Measurements from ENCODE around the gene GIMAP2.

The GIMAP2 gene

DNA sequence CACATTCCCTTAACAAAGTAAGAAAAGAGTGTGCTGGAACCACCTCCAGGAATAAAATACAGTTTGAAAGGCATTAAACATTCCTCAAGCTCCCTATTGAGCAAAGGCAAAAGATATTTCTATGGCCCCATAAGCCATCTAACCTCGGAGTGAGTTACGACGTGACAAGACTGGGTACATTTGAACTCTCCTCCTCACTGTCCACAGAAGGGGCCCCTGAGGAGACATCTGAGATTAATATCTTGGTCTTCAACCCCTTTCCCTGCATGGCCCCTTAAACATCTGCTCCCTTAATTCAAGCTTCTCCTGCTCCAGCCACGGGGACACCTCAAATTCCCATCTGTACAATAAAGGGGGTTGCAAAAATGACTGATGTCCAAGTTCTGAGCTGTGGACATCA lies 31.4 kb downstream of the GIMAP2 start:
- peak overlapping the region; percentile 68 for H3K4me3 ChIP-seq (ENCODE audit: low read depth, low read length)

DNA sequence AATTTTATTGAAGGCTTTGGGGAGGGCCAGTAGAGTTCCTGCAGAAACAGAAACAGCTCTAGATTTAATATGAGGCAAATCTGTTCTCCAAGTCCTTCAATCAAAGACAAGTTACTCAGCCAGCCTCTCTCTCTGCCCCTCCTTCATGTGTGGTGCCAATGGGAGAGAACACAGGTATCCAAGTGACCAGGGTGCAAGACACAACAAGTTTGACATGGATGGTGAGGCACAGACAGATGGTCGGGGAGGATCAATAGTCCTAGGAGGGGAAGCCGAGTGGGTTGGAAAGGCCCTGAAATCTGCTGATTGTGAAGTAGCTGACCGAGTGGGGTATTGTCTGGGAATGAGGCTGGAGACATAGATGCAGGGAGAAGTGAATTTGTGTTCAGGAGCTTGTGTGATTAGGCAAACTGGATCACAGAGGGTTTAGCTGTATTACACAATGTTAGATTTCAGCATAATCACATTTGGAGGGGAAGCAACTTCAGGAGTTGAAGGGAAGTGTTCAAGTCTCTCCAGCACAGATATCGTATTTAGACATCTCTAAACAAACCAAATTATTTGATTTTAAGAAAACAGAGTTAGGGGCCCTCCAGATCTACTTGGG lies 32.4 kb downstream of the GIMAP2 start:
- TF ChIP-seq, protein P1, sequence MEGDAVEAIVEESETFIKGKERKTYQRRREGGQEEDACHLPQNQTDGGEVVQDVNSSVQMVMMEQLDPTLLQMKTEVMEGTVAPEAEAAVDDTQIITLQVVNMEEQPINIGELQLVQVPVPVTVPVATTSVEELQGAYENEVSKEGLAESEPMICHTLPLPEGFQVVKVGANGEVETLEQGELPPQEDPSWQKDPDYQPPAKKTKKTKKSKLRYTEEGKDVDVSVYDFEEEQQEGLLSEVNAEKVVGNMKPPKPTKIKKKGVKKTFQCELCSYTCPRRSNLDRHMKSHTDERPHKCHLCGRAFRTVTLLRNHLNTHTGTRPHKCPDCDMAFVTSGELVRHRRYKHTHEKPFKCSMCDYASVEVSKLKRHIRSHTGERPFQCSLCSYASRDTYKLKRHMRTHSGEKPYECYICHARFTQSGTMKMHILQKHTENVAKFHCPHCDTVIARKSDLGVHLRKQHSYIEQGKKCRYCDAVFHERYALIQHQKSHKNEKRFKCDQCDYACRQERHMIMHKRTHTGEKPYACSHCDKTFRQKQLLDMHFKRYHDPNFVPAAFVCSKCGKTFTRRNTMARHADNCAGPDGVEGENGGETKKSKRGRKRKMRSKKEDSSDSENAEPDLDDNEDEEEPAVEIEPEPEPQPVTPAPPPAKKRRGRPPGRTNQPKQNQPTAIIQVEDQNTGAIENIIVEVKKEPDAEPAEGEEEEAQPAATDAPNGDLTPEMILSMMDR (IDR thresholded peaks at IDR 0.05; ENCODE audit: borderline replicate concordance, insufficient read depth, low read depth, low read length) = no peak
- peak overlapping the region; percentile 42 for H3K4me3 ChIP-seq (ENCODE audit: low read depth, low read length)

More for the DNA sequence above, 31.4 kb downstream of the GIMAP2 start:
- TF ChIP-seq, protein P1 (IDR thresholded peaks at IDR 0.05; ENCODE audit: borderline replicate concordance, insufficient read depth, low read depth, low read length) = no peak

DNA sequence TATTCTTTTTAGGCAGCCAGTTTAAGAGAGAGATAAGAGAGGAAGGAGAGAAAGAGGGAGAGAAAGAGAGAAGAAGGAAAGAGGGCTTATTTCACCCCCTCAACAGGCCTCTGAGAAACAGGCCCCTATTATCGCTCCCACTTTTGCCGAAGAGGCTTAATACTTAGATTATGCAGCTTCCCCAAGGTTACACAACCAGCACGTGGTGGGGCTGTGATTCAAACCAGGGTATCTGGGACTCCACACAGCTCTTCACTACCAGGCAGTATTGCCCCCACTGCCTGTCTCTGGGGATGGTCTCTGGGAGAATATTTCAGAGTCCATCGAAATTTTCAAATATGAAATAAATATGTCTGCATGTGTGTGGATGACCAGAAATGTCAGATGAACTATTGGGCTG lies 33.9 kb downstream of the GIMAP2 start:
- H3K4me3 ChIP-seq (ENCODE audit: low read depth, low read length) = no peak overlapping the region
- TF ChIP-seq, protein P1 (IDR thresholded peaks at IDR 0.05; ENCODE audit: borderline replicate concordance, insufficient read depth, low read depth, low read length) = no peak

DNA sequence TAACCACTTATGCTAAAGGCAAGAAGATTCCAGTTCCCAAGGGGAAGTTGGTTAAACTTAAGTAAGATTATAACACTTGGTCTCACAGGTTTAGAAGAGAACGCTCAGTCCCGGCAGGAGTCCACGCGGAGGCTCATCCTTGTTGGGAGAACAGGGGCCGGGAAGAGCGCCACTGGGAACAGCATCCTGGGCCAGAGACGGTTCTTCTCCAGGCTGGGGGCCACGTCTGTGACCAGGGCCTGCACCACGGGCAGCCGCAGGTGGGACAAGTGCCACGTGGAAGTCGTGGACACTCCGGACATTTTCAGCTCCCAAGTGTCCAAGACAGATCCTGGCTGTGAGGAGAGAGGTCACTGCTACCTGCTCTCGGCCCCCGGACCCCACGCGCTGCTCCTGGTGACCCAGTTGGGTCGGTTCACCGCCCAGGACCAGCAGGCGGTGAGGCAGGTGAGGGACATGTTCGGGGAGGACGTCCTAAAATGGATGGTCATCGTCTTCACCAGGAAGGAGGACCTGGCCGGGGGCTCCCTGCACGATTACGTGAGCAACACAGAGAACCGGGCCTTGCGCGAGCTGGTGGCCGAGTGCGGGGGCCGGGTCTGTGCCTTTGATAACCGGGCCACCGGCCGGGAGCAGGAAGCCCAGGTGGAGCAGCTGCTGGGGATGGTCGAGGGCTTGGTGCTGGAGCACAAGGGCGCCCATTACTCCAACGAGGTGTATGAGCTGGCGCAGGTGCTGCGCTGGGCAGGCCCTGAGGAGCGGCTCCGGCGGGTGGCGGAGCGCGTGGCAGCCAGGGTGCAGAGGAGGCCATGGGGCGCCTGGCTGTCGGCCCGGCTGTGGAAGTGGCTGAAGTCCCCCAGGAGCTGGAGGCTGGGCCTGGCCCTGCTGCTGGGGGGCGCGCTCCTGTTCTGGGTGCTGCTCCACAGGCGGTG lies 34.7 kb downstream of the GIMAP2 start:
- TF ChIP-seq, protein P1 (IDR thresholded peaks at IDR 0.05; ENCODE audit: borderline replicate concordance, insufficient read depth, low read depth, low read length) = no peak
- no peak overlapping the region for H3K4me3 ChIP-seq (ENCODE audit: low read depth, low read length)

DNA sequence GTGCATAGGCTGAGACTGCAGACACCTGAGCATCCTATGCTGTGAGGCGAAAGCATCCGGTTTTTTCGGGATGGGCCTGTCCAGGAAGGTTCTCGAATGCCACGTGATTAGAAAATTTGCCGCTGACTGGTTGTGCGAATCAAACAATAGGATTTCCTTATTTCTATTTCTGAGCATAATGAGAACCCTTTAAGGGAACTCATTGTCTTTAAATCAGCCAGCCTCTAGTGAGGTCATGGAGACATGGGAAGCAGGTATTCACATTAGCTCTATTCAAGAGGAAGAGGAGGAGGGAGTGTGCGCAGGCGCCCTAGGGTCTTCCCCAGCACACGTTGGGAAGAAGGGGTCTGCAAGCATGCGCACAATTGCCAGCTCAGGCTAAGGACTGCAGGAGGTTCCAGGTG lies 36.5 kb downstream of the GIMAP2 start:
- TF ChIP-seq, protein P1 (IDR thresholded peaks at IDR 0.05; ENCODE audit: borderline replicate concordance, insufficient read depth, low read depth, low read length) = no peak
- no peak overlapping the region for H3K4me3 ChIP-seq (ENCODE audit: low read depth, low read length)

DNA sequence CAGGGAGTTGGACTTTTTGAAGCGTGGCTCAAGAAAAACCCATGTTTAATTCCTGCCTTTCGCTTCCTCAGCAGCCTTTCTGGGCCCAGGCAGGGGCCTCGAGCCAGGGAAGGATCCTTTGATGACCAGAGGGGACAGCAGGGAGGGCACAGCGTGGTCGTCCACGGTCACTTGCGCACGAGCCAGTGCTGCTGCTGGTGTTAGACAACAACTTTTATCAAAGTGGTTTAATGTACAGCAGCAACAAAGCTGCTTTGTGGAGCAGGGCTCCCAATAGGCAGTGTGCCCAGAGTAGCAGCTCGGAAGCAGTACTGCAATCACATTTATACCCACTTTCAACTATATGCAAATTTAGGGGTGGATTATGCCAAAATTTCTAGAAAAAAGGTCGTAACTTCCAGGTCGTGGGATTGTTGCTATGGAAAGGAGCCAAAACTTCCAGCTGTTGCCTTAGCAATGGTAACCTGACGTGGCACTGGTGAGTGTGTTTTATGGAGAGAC lies 37.0 kb downstream of the GIMAP2 start:
- H3K4me3 ChIP-seq (ENCODE audit: low read depth, low read length) = no peak overlapping the region
- TF ChIP-seq, protein P1 (IDR thresholded peaks at IDR 0.05; ENCODE audit: borderline replicate concordance, insufficient read depth, low read depth, low read length) = no peak
